Neural cell (in vitro differentiated cells): ENCODE measurements around the gene CTDNEP1. TPM values are rescaled to one million over a fixed set of nuclear protein-coding genes. Genes with fewer than 3 reads are reported as not detected.

ENCODE experiments used
- H2AFZ ChIP-seq: fragments of 200-600, 300-800 bp; sonication (generic), shearing (Covaris generic); 2 replicates; pipeline ENCODE4 v1.6.0; 2014; ENCODE audit warnings: low read depth, mild to moderate bottlenecking, antibody characterized with exemption, low read length, moderate library complexity
- H3F3A ChIP-seq: fragments of 200-600 bp; shearing (Covaris generic); 2 replicates; pipeline ENCODE4 v1.6.1; 2016; ENCODE audit warnings: mild to moderate bottlenecking, moderate library complexity, mixed read lengths, antibody characterized with exemption, low read length; ENCODE audit not compliant: insufficient read depth, poor library complexity, severe bottlenecking
- H3K27ac ChIP-seq: fragments of 200-600, 300-800 bp; sonication (generic), shearing (Covaris generic); 2 replicates; pipeline ENCODE4 v1.5.1; 2014; ENCODE audit warnings: mild to moderate bottlenecking, low read length, moderate library complexity
- H3K27me3 ChIP-seq: fragments of 300-800, 200-600 bp; sonication (generic), shearing (Covaris generic); 2 replicates; pipeline ENCODE4 v1.6.0; 2014; ENCODE audit warnings: mild to moderate bottlenecking, low read depth, low read length, moderate library complexity; ENCODE audit not compliant: insufficient read depth
- H3K36me3 ChIP-seq: fragments of 300-800, 200-600 bp; sonication (generic), shearing (Covaris generic); 2 replicates; pipeline ENCODE4 v1.5.1; 2014; ENCODE audit warnings: mild to moderate bottlenecking, antibody characterized with exemption, low read length, moderate library complexity; ENCODE audit not compliant: insufficient read depth
- H3K4me2 ChIP-seq: fragments of 300-800, 200-600 bp; sonication (generic), shearing (Covaris generic); 2 replicates; pipeline ENCODE4 v1.6.0; 2014; ENCODE audit warnings: mild to moderate bottlenecking, low read length
- H3K4me3 ChIP-seq: fragments of 300-800, 200-600 bp; sonication (generic), shearing (Covaris generic); 2 replicates; pipeline ENCODE4 v1.5.1; 2014; ENCODE audit warnings: mild to moderate bottlenecking, low read length, moderate library complexity
- H3K79me2 ChIP-seq: fragments of 200-600 bp; shearing (Covaris generic); replicated peaks from 2 replicates; pipeline ENCODE4 v1.6.0; 2014; ENCODE audit warnings: mild to moderate bottlenecking, low read length, moderate library complexity; ENCODE audit not compliant: insufficient read depth
- H3K9ac ChIP-seq: fragments of 300-800, 200-600 bp; sonication (generic), shearing (Covaris generic); 2 replicates; pipeline ENCODE4 v1.6.1; 2016; ENCODE audit warnings: mild to moderate bottlenecking, low read length, mixed read lengths
- H3K9me2 ChIP-seq: fragments of 200-600 bp; shearing (Covaris generic); 2 replicates; pipeline ENCODE4 v1.6.1; 2016; ENCODE audit warnings: mild to moderate bottlenecking, low read length, mixed read lengths; ENCODE audit not compliant: insufficient read depth
- H3K9me3 ChIP-seq: fragments of 200-600, 300-800 bp; sonication (generic), shearing (Covaris generic); 2 replicates; pipeline ENCODE4 v1.6.1; 2016; ENCODE audit warnings: mild to moderate bottlenecking, mixed run types, low read length, moderate library complexity, mixed read lengths
- H4K20me1 ChIP-seq: fragments of 200-600 bp; shearing (Covaris generic); 2 replicates; pipeline ENCODE4 v1.6.1; 2016; ENCODE audit warnings: mild to moderate bottlenecking, mixed run types; ENCODE audit not compliant: insufficient read depth
- EP300 ChIP-seq: fragments of 450-650 bp; conservative IDR thresholded peaks from 2 replicates; pipeline ENCODE4 v1.6.1; 2014; ENCODE audit warnings: antibody characterized with exemption, mild to moderate bottlenecking, moderate library complexity; ENCODE audit not compliant: poor library complexity, severe bottlenecking
- EZH2 ChIP-seq: fragments of 200-600, 300-800 bp; shearing (Covaris generic), sonication (generic); IDR thresholded peaks from 2 replicates; pipeline ENCODE4 v1.6.1; 2014; ENCODE audit warnings: antibody characterized with exemption, low read length, borderline replicate concordance, mild to moderate bottlenecking; ENCODE audit not compliant: insufficient read depth, poor library complexity, severe bottlenecking
- MXI1 ChIP-seq: fragments of 450-650 bp; conservative IDR thresholded peaks from 2 replicates; pipeline ENCODE4 v1.6.1; 2014; ENCODE audit warnings: antibody characterized with exemption, mild to moderate bottlenecking; ENCODE audit not compliant: poor library complexity, severe bottlenecking
- POLR2AphosphoS5 ChIP-seq: IDR thresholded peaks from 2 replicates; pipeline ENCODE4 v1.6.1; 2012
- RAD21 ChIP-seq: fragments of 450-650 bp; conservative IDR thresholded peaks from 2 replicates; pipeline ENCODE4 v1.6.1; 2014; ENCODE audit warnings: antibody characterized with exemption, mild to moderate bottlenecking, moderate library complexity
- REST ChIP-seq: IDR thresholded peaks from 2 replicates; pipeline ENCODE4 v1.6.1; 2012; ENCODE audit warnings: borderline replicate concordance
- SMC3 ChIP-seq: fragments of 450-650 bp; conservative IDR thresholded peaks from 2 replicates; pipeline ENCODE4 v1.6.1; 2014; ENCODE audit warnings: antibody characterized with exemption, mild to moderate bottlenecking, moderate library complexity; ENCODE audit not compliant: poor library complexity
- TAF1 ChIP-seq: IDR thresholded peaks from 2 replicates; pipeline ENCODE4 v1.6.1; 2012; ENCODE audit warnings: low read depth
- polyA plus RNA-seq: library from polyadenylated mRNA; depleted of rRNA; stranded (reverse); fragments of >200 nt; gene quantifications from 2 replicates; pipeline ENCODE4 v1.2.3, GENCODE V29; 2014
- TF ChIP-seq, protein P1 (sequence below): fragments of 450-650 bp; IDR thresholded peaks from 2 replicates; pipeline ENCODE4 v1.5.1; 2014; ENCODE audit warnings: antibody characterized with exemption, mild to moderate bottlenecking, moderate library complexity; ENCODE audit not compliant: poor library complexity, severe bottlenecking

Gene CTDNEP1
- polyA plus RNA-seq, 1 donor from 2014 or later, result 39.4 TPM

DNA sequence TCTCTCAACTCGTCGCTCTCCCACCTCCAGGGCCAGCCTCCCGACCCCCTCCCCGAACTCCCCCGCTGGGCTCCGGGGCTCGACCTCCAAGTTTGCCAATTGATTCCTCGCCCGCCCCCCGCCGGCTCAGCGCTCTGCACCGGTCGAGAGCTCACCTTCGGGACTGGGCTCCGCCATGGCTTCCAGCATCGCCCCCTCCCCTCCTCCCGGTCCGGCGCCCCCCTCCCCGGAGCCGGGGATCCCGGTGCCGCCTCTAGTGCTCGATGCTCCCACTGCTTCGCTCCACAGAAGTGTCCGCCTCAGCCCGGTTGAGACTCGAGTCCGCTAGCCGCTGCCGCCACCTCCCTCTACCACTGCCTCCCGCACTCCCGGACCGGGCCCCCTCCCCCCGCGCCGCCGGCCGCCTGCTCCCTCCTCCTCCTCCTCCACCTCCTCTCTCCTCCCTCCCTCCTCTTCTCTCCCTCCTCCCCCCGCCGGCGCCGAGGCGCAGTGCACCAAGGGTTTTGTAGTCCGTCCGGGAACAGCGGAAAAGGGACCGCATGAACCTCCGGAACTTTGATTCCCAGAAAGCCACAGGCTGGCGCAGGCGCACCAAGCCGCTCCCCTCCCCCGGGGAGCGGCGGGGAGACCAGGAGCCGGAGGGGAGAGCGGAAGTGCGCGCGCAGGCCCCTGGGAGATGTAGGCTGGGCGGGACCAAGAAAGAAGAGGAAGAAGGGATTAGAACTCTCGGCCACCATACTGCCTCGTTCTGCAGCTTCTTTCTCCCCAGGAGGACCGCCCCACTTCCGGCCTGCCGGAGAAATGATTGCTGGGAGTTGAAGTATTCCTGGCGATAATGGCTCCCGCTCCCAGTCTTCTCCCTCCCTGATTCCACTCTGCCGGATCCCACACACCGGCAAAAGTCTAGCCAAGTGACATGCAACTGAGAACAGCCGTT lies 12.2 kb downstream of the CTDNEP1 start, which contains the start of gene PHF23:
PHF23 (minus strand) TSS at position 367 of the 937 bp plus-strand sequence; CDS start at position 189, 178 bp downstream.
- Histone ChIP-seq H3K4me2 (peak within 1 kb of the TSS; percentile 99), H3K27me3 (no peaks in the 10 kb centered on the region), H3K9ac (peak within 1 kb of the TSS; percentile 99), H3K36me3 (no peaks in the 10 kb centered on the region), H3K9me2 (no peaks in the 10 kb centered on the region), H3K4me3 (peak within 1 kb of the TSS; percentile 75), H2AFZ (peak within 1 kb of the TSS; percentile 47), H4K20me1 (no peaks in the 10 kb centered on the region), H3K27ac (peak within 1 kb of the TSS; percentile 99), H3K9me3 (no peaks in the 10 kb centered on the region), H3K79me2 (peaks cover 68% of the 10 kb centered on the region), H3F3A (peaks cover 3% of the 10 kb centered on the region)
- TF ChIP-seq POLR2AphosphoS5 (peak; percentile 81), SMC3 (peak; percentile 21), RAD21 (no peak), EZH2 (no peak), REST (no peak), TAF1 (peak; percentile 16), MXI1 (peak; percentile 54), EP300 (peak; percentile 52)
- TF ChIP-seq, protein P1, sequence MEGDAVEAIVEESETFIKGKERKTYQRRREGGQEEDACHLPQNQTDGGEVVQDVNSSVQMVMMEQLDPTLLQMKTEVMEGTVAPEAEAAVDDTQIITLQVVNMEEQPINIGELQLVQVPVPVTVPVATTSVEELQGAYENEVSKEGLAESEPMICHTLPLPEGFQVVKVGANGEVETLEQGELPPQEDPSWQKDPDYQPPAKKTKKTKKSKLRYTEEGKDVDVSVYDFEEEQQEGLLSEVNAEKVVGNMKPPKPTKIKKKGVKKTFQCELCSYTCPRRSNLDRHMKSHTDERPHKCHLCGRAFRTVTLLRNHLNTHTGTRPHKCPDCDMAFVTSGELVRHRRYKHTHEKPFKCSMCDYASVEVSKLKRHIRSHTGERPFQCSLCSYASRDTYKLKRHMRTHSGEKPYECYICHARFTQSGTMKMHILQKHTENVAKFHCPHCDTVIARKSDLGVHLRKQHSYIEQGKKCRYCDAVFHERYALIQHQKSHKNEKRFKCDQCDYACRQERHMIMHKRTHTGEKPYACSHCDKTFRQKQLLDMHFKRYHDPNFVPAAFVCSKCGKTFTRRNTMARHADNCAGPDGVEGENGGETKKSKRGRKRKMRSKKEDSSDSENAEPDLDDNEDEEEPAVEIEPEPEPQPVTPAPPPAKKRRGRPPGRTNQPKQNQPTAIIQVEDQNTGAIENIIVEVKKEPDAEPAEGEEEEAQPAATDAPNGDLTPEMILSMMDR, result no peak

- no peak overlapping the region for H3K4me2 ChIP-seq
- H3K4me3 ChIP-seq, result peak overlapping the region; percentile 75
- H3K9ac ChIP-seq, result peak overlapping the region; percentile 98
- peak overlapping the region; percentile 95 for H3K27ac ChIP-seq
- H2AFZ ChIP-seq, result peak overlapping the region; percentile 47
- H3K9me3 ChIP-seq, result no peaks in the 10 kb centered on the region
- no peaks in the 10 kb centered on the region for H3K36me3 ChIP-seq
- no peaks in the 10 kb centered on the region for H4K20me1 ChIP-seq
- no peak for TF ChIP-seq REST
- no peak for TF ChIP-seq EZH2
- TF ChIP-seq POLR2AphosphoS5, result no peak
- TF ChIP-seq RAD21, result no peak
- no peak for TF ChIP-seq SMC3
- no peak for TF ChIP-seq EP300
- TF ChIP-seq, protein P1, result no peak
- no peak for TF ChIP-seq MXI1
- TF ChIP-seq TAF1, result no peak
- no peaks in the 10 kb centered on the region for H3K9me2 ChIP-seq
- H3F3A ChIP-seq, result peaks cover 3% of the 10 kb centered on the region
- peaks cover 72% of the 10 kb centered on the region for H3K79me2 ChIP-seq
- no peaks in the 10 kb centered on the region for H3K27me3 ChIP-seq
These were observed 13.0 kb downstream of the CTDNEP1 start for GRCh38 chr17:7238420-7239090.
